A673 (cell line): ENCODE measurements around the gene CCDC85B. TPM values are rescaled to one million over a fixed set of nuclear protein-coding genes. Genes with fewer than 3 reads are reported as not detected.

ENCODE experiments used
- BruUV-seq: library from RNA; stranded (reverse); fragments of 400-500 nt; replicated peaks from 2 replicates; lab custom pipeline; 2021; lab: Mats Ljungman, UMichigan
- CTCF ChIA-PET: fragments of 300-600 bp; sonication (Branson Sonifier 250); formaldehyde crosslinking; loops from one replicate; lab custom pipeline; 2022; ENCODE audit warnings: antibody characterized with exemption; lab: Charles Lee
- POLR2A ChIA-PET: fragments of 300-600 bp; sonication (Branson Sonifier 250); formaldehyde crosslinking; loops from one replicate; lab custom pipeline; 2022; ENCODE audit warnings: antibody characterized with exemption; ENCODE audit not compliant: low non-redundant PET; lab: Charles Lee
- DNase-seq: peaks from one replicate; pipeline ENCODE4 v3.0.0-alpha.2; 2015; ENCODE audit warnings: low spot score
- H3K27ac ChIP-seq: fragments of 200-600 bp; sonication (generic); 2 replicates; pipeline ENCODE4 v1.5.1; 2016; ENCODE audit warnings: mixed run types, low read depth, mild to moderate bottlenecking, mixed read lengths, antibody characterized with exemption, low read length; ENCODE audit not compliant: poor library complexity, severe bottlenecking
- H3K27me3 ChIP-seq: fragments of 200-600 bp; sonication (generic); replicated peaks from 2 replicates; pipeline ENCODE4 v1.6.1; 2017; ENCODE audit warnings: mixed run types, low read depth, mild to moderate bottlenecking, mixed read lengths, antibody characterized with exemption, low read length; ENCODE audit not compliant: insufficient read depth, poor library complexity
- H3K36me3 ChIP-seq: fragments of 200-600 bp; sonication (generic); 2 replicates; pipeline ENCODE4 v1.6.1; 2016; ENCODE audit warnings: mixed run types, mild to moderate bottlenecking, mixed read lengths, antibody characterized with exemption, low read length; ENCODE audit not compliant: insufficient read depth, poor library complexity, severe bottlenecking
- H3K4me1 ChIP-seq: fragments of 200-600 bp; sonication (generic); 2 replicates; pipeline ENCODE4 v1.6.1; 2017; ENCODE audit warnings: mixed run types, mild to moderate bottlenecking, mixed read lengths, antibody characterized with exemption, low read length; ENCODE audit not compliant: insufficient read depth, poor library complexity, severe bottlenecking
- H3K4me3 ChIP-seq: fragments of 200-600 bp; sonication (generic); 2 replicates; pipeline ENCODE4 v1.5.1; 2016; ENCODE audit warnings: low read depth, mixed run types, mild to moderate bottlenecking, mixed read lengths, low read length; ENCODE audit not compliant: poor library complexity, severe bottlenecking
- H3K9me3 ChIP-seq: fragments of 200-600 bp; sonication (generic); 2 replicates; pipeline ENCODE4 v1.6.1; 2016; ENCODE audit warnings: mixed run types, low read depth, mild to moderate bottlenecking, mixed read lengths, antibody characterized with exemption, low read length; ENCODE audit not compliant: poor library complexity, severe bottlenecking
- CTCF ChIP-seq: fragments of 300-800, 200-600 bp; sonication (generic); conservative IDR thresholded peaks from 2 replicates; pipeline ENCODE4 v1.5.1; 2017; ENCODE audit warnings: low read depth, mild to moderate bottlenecking, antibody characterized with exemption, low read length, moderate library complexity, mixed read lengths
- EZH2 ChIP-seq: fragments of 200-600 bp; sonication (generic); IDR thresholded peaks from 2 replicates; pipeline ENCODE4 v1.6.1; 2017; ENCODE audit warnings: borderline replicate concordance, low read depth, mild to moderate bottlenecking, mixed read lengths, antibody characterized with exemption, low read length; ENCODE audit not compliant: poor library complexity, severe bottlenecking
- intact Hi-C: fragments of 100-400 bp; cut with micrococcal nuclease; formaldehyde crosslinking; loops from one replicate; pipeline ENCODE4 v1.10.0; 2022; ENCODE audit not compliant: unreplicated experiment
- total RNA-seq: library from RNA; stranded (reverse); gene quantifications from 2 replicates; pipeline ENCODE4 v1.2.3, GENCODE V29; 2021

CCDC85B gene
- total RNA-seq, 1 experiment from 2014 or later, result 32.3 TPM

GRCh38 chr11:65851811-65852507 is 38.5 kb upstream of the CCDC85B start:
- Histone ChIP-seq H3K27me3 (no peaks in the 10 kb centered on the region), H3K4me1 (peaks cover 8% of the 10 kb centered on the region), H3K4me3 (no peak overlapping the region), H3K27ac (no peak overlapping the region), H3K9me3 (no peaks in the 10 kb centered on the region), H3K36me3 (peaks cover 57% of the 10 kb centered on the region)
- BruUV-seq, result no TSS peak
- no peak for DNase-seq
- no peak for TF ChIP-seq EZH2
- TF ChIP-seq CTCF, result no peak
- CTCF ChIA-PET, result interaction anchor here (0.5 to 1.0 kb wide), 2 partner anchors 8 to 30 kb away, joined by 6 to 7 read pairs; no protein-coding TSS in a partner anchor
- POLR2A ChIA-PET, result no interaction called here
- intact Hi-C loops, result no loop called here

GRCh38 chr11:65852508-65853245 is 37.8 kb upstream of the CCDC85B start:
- intact Hi-C loops, result no loop called here
- no TSS peak for BruUV-seq
- no peak for TF ChIP-seq CTCF
- no peak for TF ChIP-seq EZH2
- DNase-seq, result peak; percentile 9
- CTCF ChIA-PET, result no interaction called here
- Histone ChIP-seq H3K27me3 (no peaks in the 10 kb centered on the region), H3K36me3 (peaks cover 57% of the 10 kb centered on the region), H3K9me3 (no peaks in the 10 kb centered on the region), H3K4me1 (peaks cover 8% of the 10 kb centered on the region), H3K27ac (no peak overlapping the region), H3K4me3 (no peak overlapping the region)
- POLR2A ChIA-PET, result no interaction called here

- peak; percentile 12 for DNase-seq
- ChIA-PET POLR2A (no interaction called here), CTCF (no interaction called here)
- Histone ChIP-seq H3K4me3 (no peak overlapping the region), H3K27ac (no peak overlapping the region), H3K27me3 (no peaks in the 10 kb centered on the region), H3K36me3 (peaks cover 57% of the 10 kb centered on the region), H3K4me1 (peaks cover 8% of the 10 kb centered on the region), H3K9me3 (no peaks in the 10 kb centered on the region)
- intact Hi-C loops, result no loop called here
- TF ChIP-seq CTCF (no peak), EZH2 (no peak)
- BruUV-seq, result no TSS peak
Measured at GRCh38 chr11:65853246-65853979, 37.1 kb upstream of the CCDC85B start.
